Pancreas (tissue), 10 donors: ENCODE data around the gene SUPT3H. TPM values are rescaled to one million over a fixed set of nuclear protein-coding genes. Genes with fewer than 3 reads are reported as not detected.

Experiments
- ATAC-seq, 4 donors: fragments of 200-7000 bp; cut with Tn5 transposase; one replicate each; pipeline versions ENCODE4 v1.8.0 to v1.9.1; 2020; ENCODE audit warnings: mild to moderate bottlenecking in 4 of 4, moderate library complexity in 4 of 4
- DNase-seq, 6 donors: peaks; one replicate each; pipeline ENCODE4 v3.0.0-alpha.2; 2020
- FAIRE-seq: peaks from 2 replicates; lab custom pipeline; 2012; peaks lifted over from hg19 to GRCh38; lab: Jason Lieb, UNC
- H3K27ac ChIP-seq, 4 donors: fragments of 200-600 bp; sonication (generic); 1 replicate in 3 of 4; 2 replicates in 1 of 4; pipeline versions ENCODE4 v1.5.0 to v1.8.0; 2020
- H3K27me3 ChIP-seq, 4 donors: fragments of 200-600 bp; one replicate each; pipeline ENCODE4 v1.8.0; 2021
- H3K36me3 ChIP-seq, 3 donors: fragments of 200-600 bp; sonication (generic) in 1 of 3; one replicate each; pipeline versions ENCODE4 v1.5.0 to v1.8.0; 2020 to 2021
- H3K4me1 ChIP-seq, 3 donors: fragments of 200-600 bp; one replicate each; pipeline ENCODE4 v1.8.0; 2021
- H3K4me3 ChIP-seq, 4 donors: fragments of 200-600 bp; sonication (generic) in 2 of 4; one replicate each; pipeline versions ENCODE4 v1.5.0 to v1.8.0; 2020 to 2021
- H3K9me3 ChIP-seq, 4 donors: fragments of 200-600 bp; one replicate each; pipeline ENCODE4 v1.8.0; 2021
- WGBS, 2 donors: extraction: QIAGEN DNeasy Blood & Tissue Kit; methylation state at CpG; one replicate each; pipeline ENCODE4 v1.1.7; 2013; 5-methylcytosine and 5-hydroxymethylcytosine counted together
- intact Hi-C, 3 donors: fragments of 100-400 bp; cut with DNase I; formaldehyde crosslinking; loops; one replicate each; pipeline versions ENCODE4 v1.11.1 to v1.14.2; 2022
- polyA plus RNA-seq, 2 donors: library from polyadenylated mRNA; stranded (reverse); fragments of 200-250 nt; gene quantifications; one replicate each; pipeline ENCODE4 v1.2.3, GENCODE V29; 2013
- total RNA-seq, 6 donors: library from RNA; stranded (reverse); fragmentation: NEBNext Ultra II Directional in 4 of 6; extraction: Animal tissue kit (Norgen Biotek cat#: 25700) in 4 of 6; gene quantifications; one replicate each; pipeline versions ENCODE4 v1.2.1 to v1.2.4, GENCODE V29; 2021 to 2023
- TF ChIP-seq, protein P1 (sequence below), 4 donors: fragments of 200-600 bp; sonication (generic) in 3 of 4; IDR thresholded peaks; one replicate each; pipeline versions ENCODE4 v1.5.0 to v1.8.0; 2021; ENCODE audit warnings: antibody characterized with exemption in 4 of 4
- donor health status: healthy with polysubstance abuse.
- donor health status: DM: no; HTN: no; CAD: no; lungs with moderate emphysema.
- donor health status: DM: no; HTN: no; CAD: no.
- donor health status: control.
- donor health status: control.
- donor health status: Bipolar disorder and iron deficiency.
- donor health status: DM: yes; HTN: yes; CAD: no.
- donor health status: DM: no; HTN: no; CAD: no.
- donor health status: DM: no; HTN: no; CAD: no.
- donor health status: DM: yes; HTN: yes; CAD: no.

SUPT3H gene
- total and polyA plus RNA-seq, 8 donors: 3.6 to 8.0 (median 5.3) TPM

DNA sequence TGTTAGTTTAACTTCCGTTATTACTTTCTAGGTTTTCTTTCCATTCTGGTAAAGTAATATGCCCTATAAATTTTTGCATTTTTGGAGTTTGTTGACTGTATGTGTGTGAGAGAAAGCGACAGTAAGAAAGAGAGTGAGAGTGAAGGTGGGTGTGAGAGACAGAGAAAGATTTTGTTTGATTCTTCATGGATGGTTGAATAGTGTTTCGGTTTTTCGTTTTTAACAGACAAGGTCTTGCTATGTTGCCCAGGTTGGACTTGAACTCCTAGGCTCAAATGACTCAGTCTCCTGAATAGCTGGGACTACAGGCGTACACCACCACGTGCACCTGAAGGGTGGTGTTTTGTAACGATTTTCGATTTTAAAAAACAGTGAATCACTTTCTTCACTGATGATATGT lies 378.7 kb downstream of the SUPT3H start:
- FAIRE-seq (no peak), DNase-seq (no peak), ATAC-seq (no peak)
- Histone ChIP-seq H3K36me3 (no peaks in the 10 kb centered on the region), H3K27me3 (no peaks in the 10 kb centered on the region), H3K9me3 (no peaks in the 10 kb centered on the region), H3K4me1 (no peaks in the 10 kb centered on the region), H3K4me3 (no peak overlapping the region), H3K27ac (no peak overlapping the region)
- WGBS, 2 donors: 90 to 94% methylated on average over 8 of the region's 8 CpGs
- TF ChIP-seq, protein P1, sequence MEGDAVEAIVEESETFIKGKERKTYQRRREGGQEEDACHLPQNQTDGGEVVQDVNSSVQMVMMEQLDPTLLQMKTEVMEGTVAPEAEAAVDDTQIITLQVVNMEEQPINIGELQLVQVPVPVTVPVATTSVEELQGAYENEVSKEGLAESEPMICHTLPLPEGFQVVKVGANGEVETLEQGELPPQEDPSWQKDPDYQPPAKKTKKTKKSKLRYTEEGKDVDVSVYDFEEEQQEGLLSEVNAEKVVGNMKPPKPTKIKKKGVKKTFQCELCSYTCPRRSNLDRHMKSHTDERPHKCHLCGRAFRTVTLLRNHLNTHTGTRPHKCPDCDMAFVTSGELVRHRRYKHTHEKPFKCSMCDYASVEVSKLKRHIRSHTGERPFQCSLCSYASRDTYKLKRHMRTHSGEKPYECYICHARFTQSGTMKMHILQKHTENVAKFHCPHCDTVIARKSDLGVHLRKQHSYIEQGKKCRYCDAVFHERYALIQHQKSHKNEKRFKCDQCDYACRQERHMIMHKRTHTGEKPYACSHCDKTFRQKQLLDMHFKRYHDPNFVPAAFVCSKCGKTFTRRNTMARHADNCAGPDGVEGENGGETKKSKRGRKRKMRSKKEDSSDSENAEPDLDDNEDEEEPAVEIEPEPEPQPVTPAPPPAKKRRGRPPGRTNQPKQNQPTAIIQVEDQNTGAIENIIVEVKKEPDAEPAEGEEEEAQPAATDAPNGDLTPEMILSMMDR (IDR thresholded peaks at IDR 0.05): no peak
- intact Hi-C loops: no loop called here

DNA sequence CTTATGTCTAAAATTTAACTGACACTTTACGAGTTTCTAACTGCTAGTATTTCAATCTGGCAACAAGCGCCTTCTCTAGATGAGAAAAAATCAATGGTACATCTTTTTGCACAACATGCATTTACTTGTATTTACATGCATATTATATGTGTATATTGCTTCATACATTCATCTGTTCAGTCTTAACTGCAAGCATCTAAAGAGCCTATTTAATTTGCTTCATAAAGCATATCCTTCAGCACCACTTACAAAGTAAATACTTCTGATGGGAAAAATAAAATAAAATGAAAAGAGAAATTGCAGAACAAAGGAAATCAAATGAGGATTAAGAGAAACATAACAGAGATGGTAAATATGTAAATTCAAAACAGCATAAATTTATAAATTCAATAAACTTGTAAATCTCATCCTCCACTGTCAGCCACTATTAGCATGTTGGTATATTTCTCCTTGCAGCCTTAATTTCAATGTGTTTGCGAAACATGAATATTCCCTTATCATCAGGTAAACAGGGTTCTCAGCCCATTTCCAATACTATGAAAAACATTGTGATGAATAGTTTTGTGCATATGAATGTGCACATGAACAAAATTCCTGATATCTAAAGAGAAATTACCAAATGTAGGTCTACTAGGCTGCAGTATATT lies 382.1 kb downstream of the SUPT3H start:
- no peaks in the 10 kb centered on the region for H3K4me1 ChIP-seq
- intact Hi-C loops: no loop called here
- TF ChIP-seq, protein P1 (IDR thresholded peaks at IDR 0.05): no peak
- DNase-seq (no peak), ATAC-seq (no peak), FAIRE-seq (no peak)
- H3K27ac ChIP-seq: no peak overlapping the region
- H3K9me3 ChIP-seq: no peaks in the 10 kb centered on the region
- no peaks in the 10 kb centered on the region for H3K27me3 ChIP-seq
- 93 to 96% methylated on average over 3 of the region's 3 CpGs for WGBS, 2 donors
- no peaks in the 10 kb centered on the region for H3K36me3 ChIP-seq
- H3K4me3 ChIP-seq: no peak overlapping the region

DNA sequence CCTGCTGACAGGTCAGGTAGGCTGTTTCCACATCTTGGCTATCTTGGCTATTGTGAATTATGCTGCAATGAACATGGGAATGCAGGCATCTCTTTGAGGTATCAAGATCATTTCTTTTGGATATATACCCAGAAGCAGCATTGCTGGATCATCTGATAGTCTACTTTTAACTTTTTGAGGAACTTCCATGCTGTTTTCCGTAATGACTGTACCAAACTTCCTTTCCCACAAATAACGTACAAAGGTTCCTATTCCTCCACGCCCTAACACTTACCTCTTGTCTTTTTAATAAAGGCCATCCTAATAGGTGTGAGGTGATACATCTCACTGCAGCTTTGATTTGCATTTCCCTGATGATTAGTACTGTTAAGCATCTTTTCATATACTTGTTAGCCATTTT lies 388.3 kb downstream of the SUPT3H start:
- H3K4me3 ChIP-seq: no peak overlapping the region
- H3K27me3 ChIP-seq: no peaks in the 10 kb centered on the region
- ATAC-seq (no peak), DNase-seq (no peak), FAIRE-seq (no peak)
- intact Hi-C loops: no loop called here
- H3K36me3 ChIP-seq: no peaks in the 10 kb centered on the region
- H3K9me3 ChIP-seq: no peaks in the 10 kb centered on the region
- H3K4me1 ChIP-seq: no peaks in the 10 kb centered on the region
- H3K27ac ChIP-seq: no peak overlapping the region
- TF ChIP-seq, protein P1 (IDR thresholded peaks at IDR 0.05): no peak
- 93 to 98% methylated on average over 3 of the region's 3 CpGs for WGBS, 2 donors

DNA sequence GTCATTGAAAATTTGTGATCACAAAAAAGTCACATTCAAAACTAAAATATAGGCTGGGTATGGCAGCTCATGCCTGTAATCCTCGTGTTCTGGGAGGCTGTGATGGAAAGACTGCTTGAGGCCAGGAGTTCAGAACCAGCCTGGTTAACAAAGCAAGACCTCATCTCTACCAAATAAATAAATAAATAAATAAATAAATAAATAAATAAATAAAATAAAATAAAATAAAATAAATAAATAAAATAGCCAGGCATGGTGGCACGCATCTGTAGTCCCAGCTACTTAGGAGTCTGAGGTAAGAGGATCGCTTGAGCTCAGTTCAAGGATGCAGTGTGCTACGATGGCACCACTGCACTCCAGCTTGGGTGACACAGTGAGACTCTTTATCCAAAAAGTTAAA lies 392.7 kb downstream of the SUPT3H start:
- intact Hi-C loops: no loop called here
- WGBS, 2 donors: 98% methylated on average over 4 of the region's 4 CpGs
- no peaks in the 10 kb centered on the region for H3K36me3 ChIP-seq
- TF ChIP-seq, protein P1 (IDR thresholded peaks at IDR 0.05): no peak
- DNase-seq (no peak), FAIRE-seq (no peak), ATAC-seq (no peak)
- H3K27ac ChIP-seq: no peak overlapping the region
- H3K4me1 ChIP-seq: no peaks in the 10 kb centered on the region
- H3K9me3 ChIP-seq: no peaks in the 10 kb centered on the region
- no peaks in the 10 kb centered on the region for H3K27me3 ChIP-seq
- no peak overlapping the region for H3K4me3 ChIP-seq
